Calu3 (cell line): Measurements from ENCODE around the gene DUS4L. TPM values are rescaled to one million over a fixed set of nuclear protein-coding genes. Genes with fewer than 3 reads are reported as not detected.

ENCODE experiments used
- BruUV-seq: library from RNA; stranded (reverse); fragments of 400-500 nt; replicated peaks from 2 replicates; lab custom pipeline; 2021; lab: Mats Ljungman, UMichigan
- CTCF ChIA-PET: fragments of 300-600 bp; sonication (Branson Sonifier 250); formaldehyde crosslinking; loops from one replicate; lab custom pipeline; 2022; ENCODE audit warnings: antibody characterized with exemption; lab: Charles Lee
- DNase-seq: peaks from one replicate; pipeline ENCODE4 v3.0.0; 2022
- H3K27ac Mint-ChIP-seq: one replicate; pipeline ENCODE4 v1.8.0; 2022; ENCODE audit warnings: mixed read lengths; ENCODE audit not compliant: unreplicated experiment
- H3K27me3 Mint-ChIP-seq: one replicate; pipeline ENCODE4 v1.8.0; 2022; ENCODE audit warnings: mixed read lengths; ENCODE audit not compliant: unreplicated experiment
- H3K36me3 Mint-ChIP-seq: one replicate; pipeline ENCODE4 v1.8.0; 2022; ENCODE audit warnings: mild to moderate bottlenecking, moderate library complexity, mixed read lengths; ENCODE audit not compliant: insufficient read depth, unreplicated experiment
- H3K4me1 Mint-ChIP-seq: one replicate; pipeline ENCODE4 v1.8.0; 2022; ENCODE audit warnings: mild to moderate bottlenecking, low read depth, mixed read lengths; ENCODE audit not compliant: unreplicated experiment
- H3K4me3 Mint-ChIP-seq: one replicate; pipeline ENCODE4 v1.8.0; 2022; ENCODE audit warnings: mild to moderate bottlenecking, low read depth, moderate library complexity, mixed read lengths; ENCODE audit not compliant: unreplicated experiment
- H3K9me3 Mint-ChIP-seq: one replicate; pipeline ENCODE4 v1.8.0; 2022; ENCODE audit warnings: low read depth, mixed read lengths; ENCODE audit not compliant: unreplicated experiment
- intact Hi-C: fragments of 100-400 bp; cut with micrococcal nuclease; formaldehyde crosslinking; loops from one replicate; pipeline ENCODE4 v1.10.0; 2022; ENCODE audit not compliant: unreplicated experiment
- total RNA-seq: library from RNA; stranded (reverse); gene quantifications from 2 replicates; pipeline ENCODE4 v1.2.3, GENCODE V29; 2022
- TF ChIP-seq, protein P1 (sequence below): fragments of 200-600 bp; IDR thresholded peaks from one replicate; pipeline ENCODE4 v1.8.0; 2022; ENCODE audit warnings: antibody characterized with exemption; ENCODE audit not compliant: unreplicated experiment

Gene DUS4L
- total RNA-seq, 1 experiment from 2014 or later: 9.3 TPM

DNA sequence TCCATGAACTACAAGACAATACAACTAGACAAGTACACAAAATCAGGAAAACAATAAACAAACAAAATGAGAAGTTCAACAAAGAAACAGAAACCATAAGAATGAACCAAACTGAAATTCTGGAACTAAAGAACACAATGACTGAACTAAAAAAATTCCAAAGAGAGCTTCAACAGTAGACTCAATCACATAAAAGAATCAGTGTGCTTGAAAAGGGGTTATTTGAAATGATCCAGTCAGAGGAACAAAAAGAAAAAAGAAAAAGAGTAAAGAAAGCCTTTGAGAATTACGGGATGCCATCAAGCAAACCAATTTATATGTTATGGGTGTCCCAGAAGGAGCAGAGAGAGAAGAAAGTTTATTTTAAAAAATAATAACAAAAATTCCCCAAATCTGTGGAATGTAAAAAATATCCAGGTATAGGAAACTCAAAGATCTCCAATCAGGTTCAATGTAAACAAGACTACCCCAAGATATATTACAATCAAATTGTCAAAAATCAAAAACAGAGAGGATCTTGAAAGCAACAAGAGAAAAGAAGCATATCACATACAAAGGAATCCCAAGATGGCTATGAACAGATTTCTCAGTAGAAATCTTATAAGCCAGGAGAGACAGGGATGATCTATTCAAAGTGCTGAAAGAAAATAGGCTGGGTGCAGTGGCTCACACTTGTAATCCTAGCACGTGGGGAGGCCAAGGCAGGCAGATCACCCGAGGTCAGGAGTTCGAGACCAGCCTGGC, 18.8 kb upstream of the DUS4L start:
- Mint-ChIP-seq H3K9me3 (peaks cover 3% of the 10 kb centered on the region), H3K4me3 (no peak overlapping the region), H3K4me1 (no peaks in the 10 kb centered on the region), H3K27ac (no peak overlapping the region), H3K27me3 (no peaks in the 10 kb centered on the region), H3K36me3 (no peaks in the 10 kb centered on the region)
- intact Hi-C loops: no loop called here
- BruUV-seq: no TSS peak
- TF ChIP-seq, protein P1, sequence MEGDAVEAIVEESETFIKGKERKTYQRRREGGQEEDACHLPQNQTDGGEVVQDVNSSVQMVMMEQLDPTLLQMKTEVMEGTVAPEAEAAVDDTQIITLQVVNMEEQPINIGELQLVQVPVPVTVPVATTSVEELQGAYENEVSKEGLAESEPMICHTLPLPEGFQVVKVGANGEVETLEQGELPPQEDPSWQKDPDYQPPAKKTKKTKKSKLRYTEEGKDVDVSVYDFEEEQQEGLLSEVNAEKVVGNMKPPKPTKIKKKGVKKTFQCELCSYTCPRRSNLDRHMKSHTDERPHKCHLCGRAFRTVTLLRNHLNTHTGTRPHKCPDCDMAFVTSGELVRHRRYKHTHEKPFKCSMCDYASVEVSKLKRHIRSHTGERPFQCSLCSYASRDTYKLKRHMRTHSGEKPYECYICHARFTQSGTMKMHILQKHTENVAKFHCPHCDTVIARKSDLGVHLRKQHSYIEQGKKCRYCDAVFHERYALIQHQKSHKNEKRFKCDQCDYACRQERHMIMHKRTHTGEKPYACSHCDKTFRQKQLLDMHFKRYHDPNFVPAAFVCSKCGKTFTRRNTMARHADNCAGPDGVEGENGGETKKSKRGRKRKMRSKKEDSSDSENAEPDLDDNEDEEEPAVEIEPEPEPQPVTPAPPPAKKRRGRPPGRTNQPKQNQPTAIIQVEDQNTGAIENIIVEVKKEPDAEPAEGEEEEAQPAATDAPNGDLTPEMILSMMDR: no peak
- CTCF ChIA-PET: no interaction called here
- DNase-seq: no peak

DNA sequence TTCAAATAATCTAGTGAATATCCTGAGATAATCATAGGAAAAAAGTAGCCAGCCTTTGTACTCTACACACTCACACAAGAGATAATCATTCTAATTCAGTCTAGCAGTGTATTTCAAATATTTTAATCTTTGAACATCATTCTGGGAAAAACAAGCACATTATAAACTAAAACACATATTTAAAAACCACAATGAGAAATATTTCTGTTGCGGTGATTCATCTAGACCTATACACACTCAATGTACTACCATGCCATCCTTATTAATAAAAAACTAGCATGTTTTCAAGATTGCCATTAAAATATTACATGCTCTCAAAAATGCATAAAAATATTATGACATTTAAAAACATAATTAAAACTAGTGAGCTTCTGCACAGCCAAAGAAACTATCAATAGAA, 11.8 kb upstream of the DUS4L start:
- intact Hi-C loops: no loop called here
- BruUV-seq: no TSS peak
- no peak overlapping the region for H3K27ac Mint-ChIP-seq
- H3K4me3 Mint-ChIP-seq: no peak overlapping the region
- H3K36me3 Mint-ChIP-seq: no peaks in the 10 kb centered on the region
- H3K9me3 Mint-ChIP-seq: no peaks in the 10 kb centered on the region
- H3K4me1 Mint-ChIP-seq: no peaks in the 10 kb centered on the region
- CTCF ChIA-PET: no interaction called here
- DNase-seq: no peak
- TF ChIP-seq, protein P1: no peak
- no peaks in the 10 kb centered on the region for H3K27me3 Mint-ChIP-seq

DNA sequence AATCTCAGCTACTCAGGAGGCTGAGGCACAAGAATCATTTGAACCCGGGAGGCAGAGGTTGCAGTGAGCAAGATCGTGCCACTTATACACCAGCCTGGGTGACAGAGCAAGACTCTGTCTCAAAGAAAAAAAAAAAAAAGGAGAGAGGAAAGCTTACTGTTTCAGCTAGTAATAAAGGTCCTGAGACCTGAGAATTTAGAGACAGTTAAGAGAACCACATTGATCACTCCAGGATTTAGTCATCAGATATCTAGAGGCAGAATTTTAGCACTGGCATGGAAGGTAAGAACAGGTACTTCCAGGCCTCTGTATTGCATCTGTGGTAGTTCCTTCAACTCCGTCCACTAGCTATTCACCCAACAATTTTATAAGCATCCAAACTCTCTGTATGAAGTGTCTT, 7.9 kb upstream of the DUS4L start:
- TF ChIP-seq, protein P1: no peak
- no peak overlapping the region for H3K27ac Mint-ChIP-seq
- no peaks in the 10 kb centered on the region for H3K9me3 Mint-ChIP-seq
- peaks cover 14% of the 10 kb centered on the region for H3K4me1 Mint-ChIP-seq
- H3K27me3 Mint-ChIP-seq: no peaks in the 10 kb centered on the region
- intact Hi-C loops: no loop called here
- CTCF ChIA-PET: no interaction called here
- BruUV-seq: no TSS peak
- no peak overlapping the region for H3K4me3 Mint-ChIP-seq
- no peak for DNase-seq
- no peaks in the 10 kb centered on the region for H3K36me3 Mint-ChIP-seq

DNA sequence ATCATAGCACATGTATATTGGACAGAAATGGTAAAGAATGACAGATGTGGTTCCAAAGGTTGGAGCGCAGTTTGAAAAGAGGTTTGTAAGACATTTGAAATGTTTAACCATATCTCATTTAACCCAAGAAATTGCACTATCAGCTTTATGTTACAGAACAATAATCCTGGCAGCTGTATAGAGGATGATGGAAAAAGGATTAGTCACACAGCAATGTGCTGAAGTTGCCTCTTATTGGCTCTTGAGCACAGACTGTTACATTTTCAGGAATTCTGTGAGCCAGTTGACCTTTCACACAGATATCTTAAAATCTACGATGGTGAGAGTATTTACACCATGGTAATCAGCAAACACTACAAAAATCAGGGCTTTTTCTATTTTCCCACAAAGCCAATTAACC, 3.9 kb upstream of the DUS4L start:
- Mint-ChIP-seq H3K27ac (no peak overlapping the region), H3K4me3 (no peak overlapping the region), H3K36me3 (peaks cover 19% of the 10 kb centered on the region), H3K27me3 (no peaks in the 10 kb centered on the region), H3K4me1 (peaks cover 33% of the 10 kb centered on the region), H3K9me3 (no peaks in the 10 kb centered on the region)
- no peak for DNase-seq
- BruUV-seq: no TSS peak
- TF ChIP-seq, protein P1: no peak
- intact Hi-C loops: loop anchor here (5.0 kb wide), 1 partner anchor 98 kb away; no protein-coding TSS in a partner anchor
- CTCF ChIA-PET: no interaction called here
